ENCODE results near the gene DHDDS.

Gene DHDDS

GRCh38 chr1:26449868-26450267 lies 17.7 kb downstream of the DHDDS start:
- Mint-ChIP-seq H3K36me3 (ENCODE audit: low read depth) (peaks cover 40% of the 10 kb centered on the region), H3K9me3 (no peaks in the 10 kb centered on the region), H3K27me3 (ENCODE audit: low read depth) (no peaks in the 10 kb centered on the region), H3K4me3 (no peak overlapping the region), H3K27ac (no peak overlapping the region), H3K4me1 (ENCODE audit: low read depth) (no peaks in the 10 kb centered on the region)
- DNase-seq (ENCODE audit: low spot score): no peak

GRCh38 chr1:26450908-26451307 lies 18.8 kb downstream of the DHDDS start:
- no peaks in the 10 kb centered on the region for H3K9me3 Mint-ChIP-seq
- no peaks in the 10 kb centered on the region for H3K27me3 Mint-ChIP-seq (ENCODE audit: low read depth)
- no peaks in the 10 kb centered on the region for H3K4me1 Mint-ChIP-seq (ENCODE audit: low read depth)
- DNase-seq (ENCODE audit: low spot score): no peak
- H3K27ac Mint-ChIP-seq: no peak overlapping the region
- peaks cover 38% of the 10 kb centered on the region for H3K36me3 Mint-ChIP-seq (ENCODE audit: low read depth)
- no peak overlapping the region for H3K4me3 Mint-ChIP-seq

DNA sequence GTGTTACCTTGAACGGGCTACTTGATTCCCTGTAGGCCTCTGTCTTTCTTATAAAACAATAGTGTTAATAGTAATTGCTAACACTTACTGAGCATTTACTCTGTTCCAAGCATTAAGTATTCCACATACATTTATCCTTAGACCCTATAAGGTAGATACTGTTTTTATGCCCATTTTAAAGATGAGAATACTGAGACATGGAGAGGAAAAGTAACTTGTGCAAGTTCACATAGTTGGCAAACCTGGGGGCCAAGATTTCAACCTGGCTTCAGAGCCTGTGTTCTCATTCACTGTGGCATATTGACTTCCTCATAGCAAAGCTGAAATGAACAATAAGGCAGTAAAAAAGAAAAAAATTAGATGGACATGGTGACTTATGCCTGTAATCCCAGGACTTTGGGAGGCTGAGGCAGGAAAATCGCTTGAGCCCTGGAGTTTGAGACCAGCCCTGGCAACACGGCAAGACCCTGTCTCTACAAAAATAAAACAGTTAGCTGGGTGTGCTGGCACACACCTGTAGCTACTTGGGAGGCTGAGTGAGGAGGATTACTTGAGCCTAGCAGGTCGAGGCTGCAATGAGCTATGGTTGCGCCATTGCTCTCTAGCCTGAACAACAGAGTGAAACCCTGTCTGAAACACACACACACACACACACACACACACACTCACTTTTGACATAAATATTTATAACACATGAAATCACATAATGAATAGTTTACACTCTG lies 20.5 kb downstream of the DHDDS start:
- Mint-ChIP-seq H3K36me3 (ENCODE audit: low read depth) (peaks cover 33% of the 10 kb centered on the region), H3K27ac (no peak overlapping the region), H3K4me3 (no peak overlapping the region)

DNA sequence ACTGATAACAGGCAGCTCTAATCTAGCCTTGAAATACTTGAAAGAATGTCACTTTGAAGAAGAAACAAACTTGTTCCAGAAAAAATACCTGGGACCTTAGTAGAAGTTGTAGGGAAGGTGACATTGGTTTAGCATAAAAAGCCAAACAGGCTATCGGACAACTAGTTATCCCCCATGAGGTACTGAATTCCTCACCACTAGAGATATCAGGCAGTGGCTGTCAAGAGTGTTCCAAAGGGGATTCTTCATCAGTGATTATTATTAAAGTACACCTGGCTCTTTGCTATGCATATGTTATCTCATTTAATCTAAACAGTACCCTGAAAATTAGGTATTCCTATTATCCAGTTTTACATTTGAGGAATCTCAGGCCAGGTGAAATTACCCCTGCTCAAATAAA lies 27.0 kb downstream of the DHDDS start:
- Mint-ChIP-seq H3K36me3 (ENCODE audit: low read depth) (peaks cover 35% of the 10 kb centered on the region), H3K4me3 (no peak overlapping the region), H3K9me3 (no peaks in the 10 kb centered on the region), H3K27me3 (ENCODE audit: low read depth) (no peaks in the 10 kb centered on the region), H3K27ac (no peak overlapping the region), H3K4me1 (ENCODE audit: low read depth) (no peaks in the 10 kb centered on the region)
- DNase-seq (ENCODE audit: low spot score): no peak

More for the DNA sequence above, 20.5 kb downstream of the DHDDS start:
- Mint-ChIP-seq H3K4me1 (ENCODE audit: low read depth) (no peaks in the 10 kb centered on the region), H3K9me3 (no peaks in the 10 kb centered on the region), H3K27me3 (ENCODE audit: low read depth) (no peaks in the 10 kb centered on the region)
- DNase-seq (ENCODE audit: low spot score): no peak

- no peak for DNase-seq (ENCODE audit: low spot score)
- Mint-ChIP-seq H3K4me1 (ENCODE audit: low read depth) (no peaks in the 10 kb centered on the region), H3K27me3 (ENCODE audit: low read depth) (no peaks in the 10 kb centered on the region), H3K27ac (no peak overlapping the region), H3K9me3 (no peaks in the 10 kb centered on the region), H3K4me3 (no peak overlapping the region), H3K36me3 (ENCODE audit: low read depth) (peaks cover 35% of the 10 kb centered on the region)
Observed at GRCh38 chr1:26459573-26460031, 27.5 kb downstream of the DHDDS start.

DNA sequence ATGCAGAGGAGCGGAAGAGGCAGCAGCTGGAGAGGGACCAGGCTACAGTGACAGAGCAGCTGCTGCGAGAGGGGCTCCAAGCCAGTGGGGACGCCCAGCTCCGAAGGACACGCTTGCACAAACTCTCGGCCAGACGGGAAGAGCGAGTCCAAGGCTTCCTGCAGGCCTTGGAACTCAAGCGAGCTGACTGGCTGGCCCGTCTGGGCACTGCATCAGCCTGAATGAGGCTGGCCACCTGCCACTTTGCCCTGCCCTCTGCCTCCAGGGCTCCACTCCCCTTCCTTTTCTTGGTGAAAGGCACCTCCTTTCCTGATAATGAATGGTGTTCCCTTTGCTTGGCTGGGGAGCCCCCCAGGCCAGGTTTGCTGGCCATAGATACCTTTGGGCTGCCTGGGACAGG lies 36.8 kb downstream of the DHDDS start:
- H3K27me3 Mint-ChIP-seq (ENCODE audit: low read depth): no peaks in the 10 kb centered on the region
- no peak overlapping the region for H3K4me3 Mint-ChIP-seq
- H3K4me1 Mint-ChIP-seq (ENCODE audit: low read depth): peaks cover 24% of the 10 kb centered on the region
- DNase-seq (ENCODE audit: low spot score): no peak
- H3K9me3 Mint-ChIP-seq: no peaks in the 10 kb centered on the region
- H3K27ac Mint-ChIP-seq: no peak overlapping the region
- H3K36me3 Mint-ChIP-seq (ENCODE audit: low read depth): peaks cover 62% of the 10 kb centered on the region

- H3K36me3 Mint-ChIP-seq (ENCODE audit: low read depth): peaks cover 67% of the 10 kb centered on the region
Observed at GRCh38 chr1:26469558-26469957, 37.4 kb downstream of the DHDDS start.

DNA sequence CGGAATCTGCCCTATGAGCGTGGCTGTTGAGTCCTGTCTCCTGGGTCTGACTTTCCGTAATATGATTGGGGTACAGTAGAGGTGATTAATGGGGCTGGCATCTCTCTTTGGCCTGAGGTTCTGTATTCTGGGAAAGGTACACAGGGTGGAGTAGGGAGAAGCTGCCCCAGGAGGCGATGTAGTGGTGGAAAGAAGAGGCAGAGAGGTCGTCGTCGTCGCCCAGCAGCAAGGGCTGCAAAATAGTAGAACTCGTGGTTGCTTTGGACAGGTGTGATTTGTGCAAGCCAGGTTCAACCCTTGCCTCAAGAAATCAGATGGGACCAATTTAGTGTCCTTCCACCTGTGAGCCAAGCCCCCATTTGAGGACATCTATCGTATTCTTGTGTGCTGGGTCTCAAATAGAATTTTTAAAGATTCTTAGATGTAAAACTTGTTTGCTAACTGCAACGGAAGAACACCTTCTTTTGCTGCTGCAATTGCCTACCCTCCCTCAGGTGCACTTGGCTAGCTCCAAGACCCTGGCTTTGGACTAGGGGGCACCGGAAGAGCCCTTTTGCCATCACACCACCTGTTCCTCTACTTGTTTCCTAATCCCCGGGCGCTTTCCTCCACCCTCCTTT lies 38.9 kb downstream of the DHDDS start:
- Mint-ChIP-seq H3K4me3 (peak overlapping the region; percentile 92), H3K36me3 (ENCODE audit: low read depth) (peaks cover 60% of the 10 kb centered on the region), H3K27ac (peak overlapping the region; percentile 98), H3K27me3 (ENCODE audit: low read depth) (no peaks in the 10 kb centered on the region), H3K9me3 (no peaks in the 10 kb centered on the region), H3K4me1 (ENCODE audit: low read depth) (peaks cover 34% of the 10 kb centered on the region)
- DNase-seq (ENCODE audit: low spot score): no peak

More at GRCh38 chr1:26469558-26469957, 37.4 kb downstream of the DHDDS start:
- no peak overlapping the region for H3K4me3 Mint-ChIP-seq
- DNase-seq (ENCODE audit: low spot score): no peak
- no peaks in the 10 kb centered on the region for H3K27me3 Mint-ChIP-seq (ENCODE audit: low read depth)
- H3K9me3 Mint-ChIP-seq: no peaks in the 10 kb centered on the region
- no peak overlapping the region for H3K27ac Mint-ChIP-seq
- peaks cover 30% of the 10 kb centered on the region for H3K4me1 Mint-ChIP-seq (ENCODE audit: low read depth)

DNA sequence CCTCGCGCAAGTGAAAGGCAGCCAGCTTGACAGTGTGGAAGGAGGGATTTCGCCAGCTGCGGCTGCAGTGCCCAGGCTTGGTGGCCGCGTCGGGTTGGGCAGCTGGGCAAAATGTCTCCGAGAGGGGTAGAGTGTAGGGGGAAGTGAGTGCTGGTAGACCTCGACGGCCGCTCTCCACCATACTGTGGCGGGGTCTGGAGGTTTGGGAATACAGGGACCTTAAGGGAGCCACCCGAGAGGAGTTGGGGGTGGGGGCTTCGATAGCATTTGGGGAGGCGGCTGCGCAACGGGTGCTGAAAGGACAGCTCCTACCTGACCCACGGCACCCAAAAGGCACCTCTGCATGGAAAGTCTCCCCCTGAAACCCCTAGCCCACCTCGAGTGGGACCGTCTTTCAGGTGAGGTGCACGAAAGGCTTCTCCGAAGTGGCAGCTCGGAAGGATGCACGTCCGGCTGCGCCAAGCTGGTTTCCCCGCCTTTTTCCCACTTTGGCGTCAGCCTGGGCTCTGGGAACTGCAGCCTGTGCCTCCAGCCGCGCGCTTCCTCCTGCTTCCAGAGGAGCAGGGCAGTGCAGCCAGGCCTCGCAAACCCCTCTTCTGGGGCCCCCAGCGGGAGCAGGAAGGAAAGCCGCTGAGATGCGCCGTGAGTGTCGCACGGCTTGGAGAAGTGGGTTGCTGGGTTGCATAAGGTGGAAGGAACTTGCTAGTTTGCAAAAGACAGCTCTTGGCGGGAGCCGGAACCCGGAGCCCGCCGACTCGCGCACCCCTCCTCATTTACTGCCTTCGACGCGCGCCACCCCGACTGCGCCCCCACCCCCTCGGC lies 39.6 kb downstream of the DHDDS start:
- Mint-ChIP-seq H3K36me3 (ENCODE audit: low read depth) (peaks cover 62% of the 10 kb centered on the region), H3K9me3 (no peaks in the 10 kb centered on the region)

DNA sequence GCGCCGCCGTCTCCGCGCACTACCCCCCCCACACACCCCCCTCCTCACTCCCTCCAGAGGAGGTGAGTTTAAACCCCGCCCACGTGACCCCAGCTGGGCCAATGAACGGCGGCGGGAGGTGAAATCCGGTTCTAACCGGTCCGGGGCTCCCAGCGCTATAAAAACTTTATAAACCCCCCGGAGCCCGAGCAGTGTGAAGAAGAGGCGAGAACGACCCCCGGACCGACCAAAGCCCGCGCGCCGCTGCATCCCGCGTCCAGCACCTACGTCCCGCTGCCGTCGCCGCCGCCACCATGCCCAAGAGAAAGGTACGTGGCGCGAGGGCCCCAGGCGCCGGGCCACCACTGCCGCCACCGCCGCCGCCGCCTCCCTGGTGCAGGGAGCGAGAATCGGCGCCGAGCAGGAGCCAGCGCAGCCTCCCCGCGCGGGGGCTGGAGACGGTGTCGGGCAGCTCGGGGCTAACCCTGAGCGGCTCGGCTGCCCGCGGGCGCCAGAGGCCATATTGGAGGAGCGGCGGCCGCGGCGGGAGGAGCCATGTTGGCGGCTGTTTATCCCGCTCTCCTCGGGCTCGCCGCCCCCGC lies 40.3 kb downstream of the DHDDS start, which contains the start of gene HMGN2:
TSS of gene HMGN2 (plus strand) at position 121 of the 581 bp plus-strand sequence. CDS start at position 294, 173 bp downstream.
- Mint-ChIP-seq H3K27ac (peak within 1 kb of the TSS; percentile 98), H3K4me1 (ENCODE audit: low read depth) (peaks cover 36% of the 10 kb centered on the region), H3K4me3 (peak within 1 kb of the TSS; percentile 92), H3K27me3 (ENCODE audit: low read depth) (no peaks in the 10 kb centered on the region), H3K36me3 (ENCODE audit: low read depth) (peaks cover 63% of the 10 kb centered on the region), H3K9me3 (no peaks in the 10 kb centered on the region)
- peak; percentile 86 for DNase-seq (ENCODE audit: low spot score)

More for the DNA sequence above, 39.6 kb downstream of the DHDDS start:
- peaks cover 36% of the 10 kb centered on the region for H3K4me1 Mint-ChIP-seq (ENCODE audit: low read depth)
- no peaks in the 10 kb centered on the region for H3K27me3 Mint-ChIP-seq (ENCODE audit: low read depth)
- peak; percentile 32 for DNase-seq (ENCODE audit: low spot score)
- H3K4me3 Mint-ChIP-seq: peak overlapping the region; percentile 92
- peak overlapping the region; percentile 98 for H3K27ac Mint-ChIP-seq

DNA sequence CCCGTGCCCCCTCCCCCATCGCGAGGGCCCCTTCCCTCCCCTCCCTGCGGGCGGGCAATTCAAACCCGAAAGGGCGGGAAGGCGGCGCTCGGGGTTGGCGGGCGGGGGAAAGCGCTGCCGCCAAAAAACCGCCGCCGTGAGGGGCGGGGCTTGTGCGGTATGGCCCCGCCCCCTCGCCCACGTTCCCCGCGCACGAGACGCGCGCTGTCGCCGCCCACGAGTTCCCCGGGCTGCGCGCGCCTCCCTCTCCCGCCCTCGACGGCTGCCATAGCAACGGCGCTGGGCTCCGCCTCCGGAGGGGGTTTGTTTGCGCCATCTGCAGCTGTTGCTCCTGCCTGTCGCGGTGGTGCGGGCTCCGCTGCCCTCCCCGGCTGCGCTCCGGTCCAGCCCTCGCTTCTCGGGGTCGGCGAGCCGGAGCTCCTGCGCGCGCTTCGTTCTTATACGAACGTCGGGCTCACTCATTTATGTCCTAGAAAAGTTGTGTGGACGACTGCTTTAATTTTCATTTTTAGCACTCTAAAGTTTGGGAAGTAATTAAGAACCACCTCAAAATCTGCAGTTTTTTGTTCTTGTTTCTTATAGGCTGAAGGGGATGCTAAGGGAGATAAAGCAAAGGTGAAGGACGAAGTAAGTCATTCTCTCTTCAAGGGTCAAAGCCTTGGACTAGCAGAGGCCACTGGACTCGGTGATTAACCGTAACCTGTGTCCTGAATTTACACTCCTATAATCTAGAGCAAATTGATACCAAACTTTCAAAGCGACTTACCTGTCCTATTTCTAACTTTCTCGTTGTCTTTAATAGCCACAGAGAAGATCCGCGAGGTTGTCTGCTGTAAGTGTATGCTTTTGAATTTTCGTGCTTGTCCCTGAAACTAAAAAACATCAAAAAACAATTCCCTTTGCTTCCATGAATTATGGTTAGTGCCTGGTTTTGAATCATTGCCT lies 41.1 kb downstream of the DHDDS start:
- DNase-seq (ENCODE audit: low spot score): peak; percentile 93
- no peaks in the 10 kb centered on the region for H3K27me3 Mint-ChIP-seq (ENCODE audit: low read depth)
- H3K4me3 Mint-ChIP-seq: peak overlapping the region; percentile 91
- H3K4me1 Mint-ChIP-seq (ENCODE audit: low read depth): peaks cover 36% of the 10 kb centered on the region
- peak overlapping the region; percentile 69 for H3K27ac Mint-ChIP-seq
- no peaks in the 10 kb centered on the region for H3K9me3 Mint-ChIP-seq
- H3K36me3 Mint-ChIP-seq (ENCODE audit: low read depth): peaks cover 62% of the 10 kb centered on the region

GRCh38 chr1:26474818-26475217 lies 42.7 kb downstream of the DHDDS start:
- DNase-seq (ENCODE audit: low spot score): no peak
- H3K27me3 Mint-ChIP-seq (ENCODE audit: low read depth): no peaks in the 10 kb centered on the region
- peaks cover 33% of the 10 kb centered on the region for H3K4me1 Mint-ChIP-seq (ENCODE audit: low read depth)
- H3K36me3 Mint-ChIP-seq (ENCODE audit: low read depth): peaks cover 57% of the 10 kb centered on the region
- H3K9me3 Mint-ChIP-seq: no peaks in the 10 kb centered on the region
- H3K27ac Mint-ChIP-seq: no peak overlapping the region
- peak overlapping the region; percentile 91 for H3K4me3 Mint-ChIP-seq

- Mint-ChIP-seq H3K27me3 (ENCODE audit: low read depth) (no peaks in the 10 kb centered on the region), H3K36me3 (ENCODE audit: low read depth) (peaks cover 52% of the 10 kb centered on the region), H3K4me3 (no peak overlapping the region), H3K27ac (peak overlapping the region; percentile 26), H3K9me3 (no peaks in the 10 kb centered on the region), H3K4me1 (ENCODE audit: low read depth) (peaks cover 21% of the 10 kb centered on the region)
- no peak for DNase-seq (ENCODE audit: low spot score)
Observed at GRCh38 chr1:26475989-26476388, 43.9 kb downstream of the DHDDS start.
